ENCODE results near the gene LRRFIP1. TPM values are rescaled to one million over a fixed set of nuclear protein-coding genes. Genes with fewer than 3 reads are reported as not detected.

Gene LRRFIP1
- total and polyA plus RNA-seq, 2 of the 13 experiments (the other 11 are each of a cell fraction or from before 2014, with no cell fraction given), result 15.9 to 40.5 TPM

- no peak for TF ChIP-seq KIAA2018 (CRISPR knock-in tag; IDR thresholded peaks at IDR 0.05; ENCODE audit: borderline replicate concordance)
- no peak for TF ChIP-seq ZNF558 (CRISPR knock-in tag; IDR thresholded peaks at IDR 0.05; ENCODE audit: borderline replicate concordance)
- no peak for TF ChIP-seq DDIT3 (CRISPR knock-in tag; IDR thresholded peaks at IDR 0.05)
- TF ChIP-seq BCL3 (CRISPR knock-in tag; IDR thresholded peaks at IDR 0.05), result peak; percentile 32; the same call in 1 of the 2 replicates
- peak; percentile 64 for TF ChIP-seq PHF8 (CRISPR knock-in tag; IDR thresholded peaks at IDR 0.05)
- TF ChIP-seq ZNF557 (CRISPR knock-in tag; IDR thresholded peaks at IDR 0.05), result no peak
- TF ChIP-seq REST (IDR thresholded peaks at IDR 0.05; ENCODE audit: borderline replicate concordance in 1 of 2, low read depth in 1 of 2, low read length in 2 of 2), result no peak
- peak; percentile 22; the same call in 1 of the 2 replicates for TF ChIP-seq SOX5 (CRISPR knock-in tag; IDR thresholded peaks at IDR 0.05; ENCODE audit: borderline replicate concordance)
- no peak for TF ChIP-seq JUNB (CRISPR knock-in tag; IDR thresholded peaks at IDR 0.05; ENCODE audit: borderline replicate concordance)
- TF ChIP-seq IRX3 (CRISPR knock-in tag; IDR thresholded peaks at IDR 0.05; ENCODE audit: borderline replicate concordance, low read depth), result no peak
- no peak for TF ChIP-seq NFYB (CRISPR knock-in tag; IDR thresholded peaks at IDR 0.05)
- no peak for TF ChIP-seq CERS6 (CRISPR knock-in tag; IDR thresholded peaks at IDR 0.05)
- TF ChIP-seq ZNF891 (CRISPR knock-in tag; IDR thresholded peaks at IDR 0.05), result no peak
- no peak for TF ChIP-seq ZBTB3 (CRISPR knock-in tag; IDR thresholded peaks at IDR 0.05; ENCODE audit: borderline replicate concordance, low read depth)
Observed at GRCh38 chr2:237601453-237602116, 25.8 kb upstream of the LRRFIP1 start (continued).

Data from HepG2 (cell line).